Effector memory CD4-positive, alpha-beta T cell (primary cell): Measurements from ENCODE around the gene TMEM203.

Experiments used
- DNase-seq, 3 donors: peaks; one replicate each; pipeline ENCODE4 v3.0.0-alpha.2; 2020
- H3K27ac ChIP-seq: 2 replicates; pipeline ENCODE4 v1.7.0; 2013; ENCODE audit warnings: mild to moderate bottlenecking, low read length, moderate library complexity; ENCODE audit not compliant: insufficient read depth, poor library complexity, severe bottlenecking
- H3K27me3 ChIP-seq: replicated peaks from 2 replicates; pipeline ENCODE4 v1.7.0; 2013; ENCODE audit warnings: mild to moderate bottlenecking, low read length; ENCODE audit not compliant: insufficient read depth, control insufficient read depth, poor library complexity, severe bottlenecking
- H3K36me3 ChIP-seq: 2 replicates; pipeline ENCODE4 v1.7.0; 2013; ENCODE audit warnings: mild to moderate bottlenecking, low read length, moderate library complexity; ENCODE audit not compliant: control insufficient read depth, insufficient read depth
- H3K4me1 ChIP-seq: 2 replicates; pipeline ENCODE4 v1.7.0; 2013; ENCODE audit warnings: low read length, mild to moderate bottlenecking; ENCODE audit not compliant: control insufficient read depth, insufficient read depth, poor library complexity, severe bottlenecking
- H3K4me3 ChIP-seq: 2 replicates; pipeline ENCODE4 v1.7.0; 2013; ENCODE audit warnings: low read length, low read depth, mild to moderate bottlenecking; ENCODE audit not compliant: insufficient read depth, poor library complexity, severe bottlenecking
- H3K9me3 ChIP-seq: 2 replicates; pipeline ENCODE4 v1.7.0; 2013; ENCODE audit warnings: mild to moderate bottlenecking, low read length, moderate library complexity; ENCODE audit not compliant: control insufficient read depth

Gene TMEM203

DNA sequence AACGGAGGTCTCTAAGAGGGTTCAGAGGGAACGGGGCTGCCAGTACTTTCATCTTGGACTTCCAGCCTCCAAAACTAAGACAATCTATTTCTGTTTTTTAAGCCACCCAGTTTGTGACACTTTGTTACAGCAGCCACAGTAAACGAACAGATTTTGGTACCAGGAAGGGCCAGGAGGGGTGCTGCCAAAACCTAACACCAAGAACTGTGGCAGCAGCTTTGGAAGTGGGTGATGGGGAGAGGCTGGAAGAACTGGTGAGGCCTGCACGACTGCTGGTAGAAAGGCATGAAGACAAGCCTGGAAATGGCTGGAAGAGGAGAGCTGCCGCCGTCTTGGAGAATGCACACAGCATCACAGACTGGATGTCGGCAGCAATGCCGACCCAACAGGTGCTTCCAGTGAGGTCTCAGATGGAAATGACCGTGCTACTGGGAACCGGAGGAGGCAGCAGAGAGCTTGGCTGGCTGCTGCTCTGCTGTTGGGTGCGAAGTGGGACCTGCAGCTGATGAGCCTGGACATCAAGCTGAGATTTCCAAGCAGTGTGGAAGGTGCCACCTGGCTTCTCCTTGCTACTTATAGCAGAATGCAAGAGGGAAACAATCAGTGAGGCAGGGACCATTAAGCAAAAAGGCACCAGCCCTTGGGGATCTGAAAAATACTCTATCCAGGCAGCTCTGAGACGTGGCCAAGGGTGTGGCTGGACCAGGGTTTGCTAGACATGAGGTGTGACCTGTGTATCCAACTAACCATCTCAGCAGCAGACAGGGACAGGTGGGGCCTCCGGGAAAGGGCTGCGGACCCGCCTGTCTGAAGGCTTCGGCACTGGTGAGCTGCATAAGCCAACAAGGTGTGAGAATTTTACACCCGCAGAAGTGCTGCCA is 28.9 kb downstream of the TMEM203 start:
- DNase-seq: no peak

DNA sequence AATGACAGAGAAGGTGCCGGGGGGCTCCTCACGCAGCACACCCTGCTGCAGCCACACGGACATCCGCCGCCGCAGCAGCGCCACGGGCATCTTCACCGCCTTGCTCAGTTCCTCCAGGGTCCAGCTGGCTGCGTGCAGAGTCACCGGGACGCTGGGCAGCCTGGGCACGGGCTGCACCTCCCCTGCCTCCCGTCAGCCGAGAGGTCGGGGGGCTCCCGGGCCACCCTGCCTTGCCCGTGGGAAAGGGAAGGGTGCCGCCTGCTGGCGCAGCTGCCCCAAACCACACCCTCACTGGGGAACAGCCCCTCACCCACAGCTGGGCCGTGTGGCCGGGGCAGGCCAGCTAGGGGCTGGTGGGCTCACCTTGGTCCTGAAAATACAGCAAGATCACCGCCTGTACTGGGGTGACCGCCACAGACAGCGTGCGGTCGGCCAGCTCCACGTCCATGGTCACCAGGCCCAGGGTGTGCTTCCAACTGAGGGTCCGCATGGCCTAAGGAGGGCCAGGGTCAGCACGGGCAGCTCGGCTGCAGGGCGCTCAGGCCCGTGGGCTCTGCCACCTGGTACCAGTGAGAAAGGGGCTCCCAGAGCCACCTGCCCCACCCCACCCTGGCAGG is 30.0 kb downstream of the TMEM203 start:
- H3K27me3 ChIP-seq: peaks cover 13% of the 10 kb centered on the region
- no peaks in the 10 kb centered on the region for H3K4me1 ChIP-seq
- no peaks in the 10 kb centered on the region for H3K9me3 ChIP-seq
- H3K36me3 ChIP-seq: peaks cover 22% of the 10 kb centered on the region
- no peak overlapping the region for H3K4me3 ChIP-seq
- DNase-seq: no peak
- no peak overlapping the region for H3K27ac ChIP-seq

More for the DNA sequence above, 28.9 kb downstream of the TMEM203 start:
- no peak overlapping the region for H3K4me3 ChIP-seq
- H3K4me1 ChIP-seq: no peaks in the 10 kb centered on the region
- no peak overlapping the region for H3K27ac ChIP-seq
- H3K27me3 ChIP-seq: peaks cover 5% of the 10 kb centered on the region
- H3K36me3 ChIP-seq: peaks cover 33% of the 10 kb centered on the region
- no peaks in the 10 kb centered on the region for H3K9me3 ChIP-seq

DNA sequence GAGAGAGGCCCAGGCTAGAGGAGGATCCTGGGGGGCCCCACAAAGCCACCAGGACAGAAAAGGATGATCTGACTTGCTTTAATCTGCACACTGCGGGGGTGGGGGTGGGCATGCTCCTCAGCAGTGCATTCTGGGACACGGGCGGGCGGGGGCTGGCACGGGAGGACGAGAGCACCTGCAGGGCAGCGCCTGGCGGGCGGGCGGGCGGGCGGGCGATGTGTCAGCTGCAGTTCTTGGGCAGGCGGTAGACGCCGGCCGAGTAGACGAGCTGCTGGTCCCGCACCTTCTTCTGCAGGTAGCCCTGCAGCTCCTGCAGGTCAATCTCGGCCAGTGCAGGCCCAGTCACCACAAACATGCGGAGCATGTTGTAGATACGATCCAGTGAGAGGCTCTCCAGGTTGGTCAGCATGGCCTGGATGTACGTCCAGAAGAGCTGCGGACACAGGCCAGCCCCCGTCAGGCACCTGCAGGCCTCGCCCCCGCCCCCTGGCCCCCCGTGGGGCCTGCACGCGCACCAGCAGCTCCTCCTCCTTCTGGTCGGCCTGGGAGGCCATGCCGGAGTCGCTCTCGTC is 30.6 kb downstream of the TMEM203 start:
- H3K36me3 ChIP-seq: peaks cover 16% of the 10 kb centered on the region
- H3K27ac ChIP-seq: no peak overlapping the region
- H3K9me3 ChIP-seq: no peaks in the 10 kb centered on the region
- H3K27me3 ChIP-seq: peaks cover 19% of the 10 kb centered on the region
- no peak overlapping the region for H3K4me3 ChIP-seq
- DNase-seq: no peak
- H3K4me1 ChIP-seq: no peaks in the 10 kb centered on the region

DNA sequence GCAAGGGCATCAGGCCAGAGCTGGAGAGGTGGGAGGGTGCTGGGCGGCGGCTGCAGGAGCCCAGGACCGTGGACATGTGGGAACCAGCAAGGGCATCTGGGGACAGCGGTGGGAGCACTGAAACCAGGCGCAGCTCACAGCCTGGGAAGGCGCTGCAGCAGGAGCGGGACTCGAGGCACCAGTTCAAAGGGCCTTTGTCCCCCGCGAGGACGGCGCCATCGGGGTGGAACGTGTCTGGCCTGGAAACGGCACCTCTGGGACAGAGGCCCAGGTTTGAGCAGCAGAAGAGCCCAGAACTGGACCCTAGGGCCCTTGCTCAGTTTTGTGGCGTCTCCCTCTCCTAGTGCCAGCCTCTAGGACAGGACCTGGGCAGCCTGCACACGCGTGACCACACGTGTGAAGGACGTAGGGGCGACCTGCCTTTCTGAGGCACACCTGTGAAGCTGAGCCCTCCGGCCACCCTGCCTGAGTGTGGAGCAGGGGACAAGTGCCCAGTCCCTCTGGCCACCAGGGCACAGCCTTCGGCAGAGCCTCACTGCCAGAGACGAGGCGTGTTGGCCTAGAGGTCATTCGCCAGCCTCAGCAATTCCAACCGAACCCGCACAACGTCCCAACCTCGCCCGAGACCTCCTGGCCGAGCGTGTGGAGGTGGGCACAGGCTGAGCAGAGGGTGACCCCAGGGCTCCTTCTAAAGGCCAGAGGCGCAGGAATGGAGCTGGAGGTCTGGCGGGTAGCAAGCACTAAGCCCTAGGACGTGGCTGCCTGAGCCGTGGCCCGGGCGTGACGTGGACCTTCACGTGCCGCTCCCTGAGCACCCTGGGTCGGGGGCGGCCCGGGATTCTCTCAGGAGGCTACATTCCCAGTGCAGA is 31.4 kb downstream of the TMEM203 start:
- H3K4me1 ChIP-seq: peaks cover 7% of the 10 kb centered on the region
- H3K27ac ChIP-seq: no peak overlapping the region
- DNase-seq: no peak
- no peaks in the 10 kb centered on the region for H3K9me3 ChIP-seq
- H3K4me3 ChIP-seq: no peak overlapping the region
- peaks cover 27% of the 10 kb centered on the region for H3K27me3 ChIP-seq
- peaks cover 9% of the 10 kb centered on the region for H3K36me3 ChIP-seq

DNA sequence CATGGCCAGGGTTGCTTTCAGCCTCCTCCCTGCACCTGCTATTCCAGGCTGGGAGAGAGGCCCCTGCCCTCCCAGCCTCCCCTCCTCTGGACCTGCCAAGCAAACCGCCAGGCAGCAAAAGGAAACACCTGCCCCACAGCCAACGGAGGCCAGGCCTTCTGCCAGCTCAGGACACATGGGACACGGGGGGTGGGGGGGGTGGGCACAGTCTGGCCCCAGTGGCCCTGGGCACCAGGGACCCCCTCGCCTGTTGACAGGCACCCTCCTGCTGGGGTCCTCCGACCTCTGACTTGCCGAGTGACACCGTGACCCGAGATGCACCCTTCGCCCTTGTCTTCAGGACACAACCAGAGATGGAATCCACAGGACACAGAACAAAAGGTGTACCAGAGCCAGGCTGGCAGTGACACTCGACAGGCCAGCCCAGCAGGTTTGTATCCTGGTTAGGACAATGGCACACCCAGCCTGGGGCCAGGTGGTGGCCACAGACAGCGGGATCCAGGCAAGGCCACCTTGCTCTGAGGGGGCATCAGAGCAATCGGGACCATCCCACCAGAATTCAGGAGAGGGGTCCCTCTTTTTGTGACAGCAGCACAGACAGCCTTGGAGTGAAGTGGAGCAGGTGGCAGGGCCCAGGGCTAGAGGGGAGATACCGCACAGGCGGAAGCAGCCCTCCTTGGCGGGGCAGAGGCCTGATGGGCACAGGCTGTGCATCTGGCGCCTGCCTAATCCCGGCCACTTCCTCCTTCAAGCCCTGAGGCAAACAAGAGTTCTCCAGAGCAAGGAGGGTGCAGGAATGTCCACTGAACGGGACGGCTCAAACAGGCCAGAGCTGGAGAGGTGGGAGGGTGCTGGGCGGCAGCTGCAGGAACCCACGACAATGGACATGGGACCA is 32.3 kb downstream of the TMEM203 start:
- no peak for DNase-seq
- peaks cover 12% of the 10 kb centered on the region for H3K4me1 ChIP-seq
- H3K27ac ChIP-seq: no peak overlapping the region
- H3K9me3 ChIP-seq: no peaks in the 10 kb centered on the region
- no peak overlapping the region for H3K4me3 ChIP-seq
- peaks cover 32% of the 10 kb centered on the region for H3K27me3 ChIP-seq
- H3K36me3 ChIP-seq: peaks cover 3% of the 10 kb centered on the region

DNA sequence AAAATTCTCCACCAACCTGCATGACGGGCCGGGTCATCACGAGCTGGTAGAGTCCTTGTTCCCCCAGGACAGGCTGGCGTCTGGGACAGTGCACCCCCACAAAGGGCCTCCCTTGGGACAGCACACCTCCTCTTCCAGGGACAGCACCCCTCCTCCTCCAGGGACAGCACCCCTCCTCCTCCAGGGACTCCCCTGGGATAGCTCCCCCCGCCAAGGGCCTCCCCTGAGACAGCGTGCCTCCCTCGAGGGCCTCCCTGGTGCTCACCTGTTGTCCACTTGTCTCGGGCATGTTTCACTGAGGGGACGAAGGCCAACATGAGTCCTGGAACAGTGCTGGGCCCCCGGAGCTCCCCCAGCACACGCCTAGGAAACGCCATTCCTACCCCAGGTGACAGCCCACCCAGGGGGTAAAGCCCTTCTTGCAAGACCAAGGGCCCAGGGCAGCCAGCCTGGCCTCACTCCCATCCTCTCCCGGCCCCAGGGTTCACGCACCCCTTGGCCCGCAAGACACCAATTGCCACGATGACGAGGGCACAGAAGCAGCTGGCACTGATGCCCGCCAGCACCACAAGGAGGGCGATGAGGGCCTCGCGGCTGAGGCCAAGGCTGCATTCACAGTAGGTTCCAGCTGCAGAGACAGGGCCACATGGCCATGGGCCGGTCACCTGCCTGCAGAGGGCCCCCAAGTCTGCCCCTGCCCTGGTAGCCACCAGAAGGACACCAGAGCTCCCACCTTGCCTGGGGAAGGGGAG is 34.1 kb downstream of the TMEM203 start:
- Histone ChIP-seq H3K4me1 (peaks cover 19% of the 10 kb centered on the region), H3K4me3 (no peak overlapping the region), H3K27me3 (peaks cover 50% of the 10 kb centered on the region), H3K36me3 (no peaks in the 10 kb centered on the region), H3K27ac (no peak overlapping the region), H3K9me3 (no peaks in the 10 kb centered on the region)
- DNase-seq: no peak

DNA sequence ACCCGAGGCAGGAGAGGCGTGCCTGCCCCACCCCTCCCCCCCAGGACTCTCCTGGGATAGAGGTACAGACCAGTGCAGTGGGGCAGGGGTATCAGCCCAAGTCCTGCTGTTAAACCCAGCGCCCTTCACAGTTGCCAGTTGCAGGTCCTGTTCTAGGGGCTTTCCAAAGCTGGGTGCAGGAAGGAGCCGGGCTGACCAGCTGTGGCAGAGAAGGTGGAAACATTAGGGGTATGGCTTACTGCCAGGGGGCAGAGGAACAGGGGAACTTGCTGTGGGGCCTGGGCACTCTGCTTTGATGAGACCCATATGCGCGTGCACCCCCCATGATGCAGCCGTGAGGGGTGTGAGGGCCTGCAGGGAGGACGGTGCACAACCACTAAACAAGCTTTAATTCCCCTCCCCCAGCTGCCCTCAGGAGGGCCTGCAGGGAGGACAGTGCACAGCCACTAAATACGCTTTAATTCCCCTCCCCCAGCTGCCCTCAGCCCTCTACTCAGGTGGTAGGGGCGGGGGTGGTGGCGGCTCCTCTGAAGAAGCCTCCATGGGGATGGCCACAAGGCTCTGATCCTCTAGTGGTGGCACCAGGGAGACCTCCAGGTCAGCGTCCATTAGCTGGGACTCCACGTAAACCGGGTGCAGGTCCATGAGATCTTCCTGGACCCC is 34.8 kb downstream of the TMEM203 start:
- Histone ChIP-seq H3K9me3 (no peaks in the 10 kb centered on the region), H3K27ac (no peak overlapping the region), H3K36me3 (no peaks in the 10 kb centered on the region), H3K4me1 (peaks cover 19% of the 10 kb centered on the region), H3K4me3 (no peak overlapping the region), H3K27me3 (peaks cover 57% of the 10 kb centered on the region)
- DNase-seq: no peak

DNA sequence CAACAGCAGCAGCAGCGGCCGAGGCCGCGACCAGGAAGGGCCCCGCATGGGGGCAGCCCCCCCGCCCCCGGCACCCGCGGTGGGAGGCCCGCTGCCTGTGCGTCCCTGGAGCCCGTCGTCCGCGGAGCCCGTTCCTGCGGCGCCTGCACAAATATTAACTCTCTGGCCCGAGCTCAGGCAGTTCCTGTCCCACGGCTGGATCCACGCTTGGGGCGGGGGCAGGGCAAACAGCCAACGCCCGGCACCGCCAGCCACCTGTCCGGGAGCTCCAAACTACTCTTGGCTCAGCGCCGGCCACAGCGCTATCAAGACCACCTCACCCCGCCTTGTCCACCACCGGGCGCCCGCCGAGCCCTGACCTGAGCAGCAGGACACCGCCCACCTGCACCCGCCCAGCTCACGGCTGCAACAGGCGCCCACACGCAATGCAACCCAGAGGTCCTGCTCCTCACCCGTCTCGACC is 35.5 kb downstream of the TMEM203 start, which contains the start of gene LRRC26:
Gene LRRC26 (minus strand): TSS at position 156 of the 463 bp plus-strand sequence. CDS start 108 bp downstream, at position 48.
- Histone ChIP-seq H3K27ac (no peak within 1 kb of the TSS), H3K9me3 (no peaks in the 10 kb centered on the region), H3K4me1 (peaks cover 19% of the 10 kb centered on the region), H3K36me3 (no peaks in the 10 kb centered on the region), H3K4me3 (peak within 1 kb of the TSS; percentile 37), H3K27me3 (peaks cover 64% of the 10 kb centered on the region)
- DNase-seq: no peak
